Lung (tissue), 16 donors: ENCODE results near the gene HNRNPA0. TPM values are rescaled to one million over a fixed set of nuclear protein-coding genes. Genes with fewer than 3 reads are reported as not detected.

ENCODE experiments used
- ATAC-seq: fragments of 200-7000 bp; cut with Tn5 transposase; one replicate; pipeline ENCODE4 v1.9.1; 2020; ENCODE audit warnings: moderate number of reproducible peaks; ENCODE audit not compliant: insufficient read depth, low FRiP score
- DNase-seq, 3 donors: peaks; one replicate each; pipeline ENCODE4 v3.0.0-alpha.2; 2013 to 2017
- H3K27ac ChIP-seq, 2 donors: one replicate each; pipeline ENCODE4 v1.5.1; 2013; ENCODE audit warnings: mild to moderate bottlenecking in 2 of 2, moderate library complexity in 2 of 2, control low read depth in 1 of 2, inconsistent platforms in 1 of 2, low read depth in 1 of 2, low read length in 1 of 2
- H3K27me3 ChIP-seq, 3 donors: one replicate each; pipeline ENCODE4 v1.5.1; 2013; ENCODE audit warnings: low read length in 2 of 3; ENCODE audit not compliant: control insufficient read depth in 3 of 3, insufficient read depth in 3 of 3
- H3K36me3 ChIP-seq, 4 donors: one replicate each; pipeline ENCODE4 v1.5.1; 2013; ENCODE audit warnings: low read length in 4 of 4, mild to moderate bottlenecking in 1 of 4, moderate library complexity in 1 of 4; ENCODE audit not compliant: control insufficient read depth in 4 of 4, insufficient read depth in 4 of 4
- H3K4me1 ChIP-seq, 5 donors: one replicate each; pipeline ENCODE4 v1.5.1; 2013; ENCODE audit warnings: low read length in 5 of 5, mild to moderate bottlenecking in 2 of 5, moderate library complexity in 1 of 5; ENCODE audit not compliant: control insufficient read depth in 5 of 5, insufficient read depth in 5 of 5
- H3K4me3 ChIP-seq: one replicate; pipeline ENCODE4 v1.5.1; 2013; ENCODE audit warnings: mild to moderate bottlenecking, control low read depth, moderate library complexity
- H3K9ac ChIP-seq, 2 donors: one replicate each; pipeline ENCODE4 v1.5.1; 2013; ENCODE audit warnings: low read length in 2 of 2, control low read depth in 1 of 2; ENCODE audit not compliant: insufficient read depth in 1 of 2
- H3K9me3 ChIP-seq, 4 donors: one replicate each; pipeline ENCODE4 v1.5.1; 2013; ENCODE audit warnings: low read length in 3 of 4, mild to moderate bottlenecking in 1 of 4, moderate library complexity in 1 of 4; ENCODE audit not compliant: control insufficient read depth in 4 of 4, insufficient read depth in 3 of 4
- CTCF ChIP-seq: IDR thresholded peaks from 2 replicates; pipeline ENCODE4 v1.5.1; 2012; ENCODE audit warnings: mild to moderate bottlenecking; ENCODE audit errors: control extremely low read depth, extremely low read depth
- WGBS, 2 donors: extraction: QIAGEN DNeasy Blood & Tissue Kit; methylation state at CpG; one replicate each; pipeline ENCODE4 v1.1.7; 2013; 5-methylcytosine and 5-hydroxymethylcytosine counted together
- long read RNA-seq, 5 donors: transcript quantifications; one replicate each; lab custom pipeline, GENCODE V29; 2026
- polyA plus RNA-seq, 2 donors: library from polyadenylated mRNA; stranded (reverse); fragments of 200-250 nt; gene quantifications; one replicate each; pipeline ENCODE4 v1.2.1, GENCODE V29; 2013
- total RNA-seq, 2 donors: library from RNA; depleted of rRNA in 1 of 2; stranded (reverse); fragments of >200 nt in 1 of 2; gene quantifications; one replicate each; pipeline ENCODE4 v1.2.1, GENCODE V29; 2014 to 2021
- donor health status: control.
- donor health status: control.
- donor health status: Bipolar disorder and iron deficiency.
- donor health status: healthy.
- donor health status: DM: yes; HTN: yes; CAD: no.

HNRNPA0 gene
- total RNA-seq (10 to 100 TPM; 21.5 to 29.0 TPM), polyA plus RNA-seq (10 to 100 TPM; 22.0 to 28.2 TPM)
- long read RNA-seq, donor 1, full-length matches to known transcripts, result 492 of 492 reads
- long read RNA-seq, donor 1, partial matches to known transcripts, result 0 of 492 reads
- long read RNA-seq, donor 1, other reads (novel, unspliced or antisense), result 0 of 492 reads
- long read RNA-seq, donor 2, full-length matches to known transcripts, result 217 of 217 reads
- long read RNA-seq, donor 2, partial matches to known transcripts, result 0 of 217 reads
- long read RNA-seq, donor 2, other reads (novel, unspliced or antisense), result 0 of 217 reads
- long read RNA-seq, donor 3, full-length matches to known transcripts, result 284 of 284 reads
- long read RNA-seq, donor 3, partial matches to known transcripts, result 0 of 284 reads
- long read RNA-seq, donor 3, other reads (novel, unspliced or antisense), result 0 of 284 reads
- long read RNA-seq, donor 4, full-length matches to known transcripts, result 262 of 262 reads
- long read RNA-seq, donor 4, partial matches to known transcripts, result 0 of 262 reads
- long read RNA-seq, donor 4, other reads (novel, unspliced or antisense), result 0 of 262 reads
- long read RNA-seq, donor 5, full-length matches to known transcripts, result 644 of 644 reads
- long read RNA-seq, donor 5, partial matches to known transcripts, result 0 of 644 reads
- long read RNA-seq, donor 5, other reads (novel, unspliced or antisense), result 0 of 644 reads

- TF ChIP-seq CTCF, result no peak
- ATAC-seq (peak; percentile 94), DNase-seq (peak; percentile 98 to 99 (median 99))
- H3K4me3 ChIP-seq, result peak within 1 kb of the TSS; percentile 91
- peaks cover 0 to 22% (median 6%) of the 10 kb centered on the region in 5 donors for H3K4me1 ChIP-seq
- H3K27me3 ChIP-seq, result no peaks in the 10 kb centered on the region
- peak within 1 kb of the TSS; percentile 99 for H3K9ac ChIP-seq
- H3K9me3 ChIP-seq, result no peaks in the 10 kb centered on the region
- peak within 1 kb of the TSS; percentile 96 to 99 for H3K27ac ChIP-seq
- WGBS, 2 donors, result 0% methylated on average over 77 to 79 of the region's 79 CpGs
- H3K36me3 ChIP-seq, result peaks cover 0 to 17% (median 4%) of the 10 kb centered on the region in 4 donors
Observed at GRCh38 chr5:137754188-137754960, at the start of gene HNRNPA0. Gene HNRNPA0 (minus strand): TSS chr5:137754363. CDS start chr5:137754066, 297 bp downstream.

DNA sequence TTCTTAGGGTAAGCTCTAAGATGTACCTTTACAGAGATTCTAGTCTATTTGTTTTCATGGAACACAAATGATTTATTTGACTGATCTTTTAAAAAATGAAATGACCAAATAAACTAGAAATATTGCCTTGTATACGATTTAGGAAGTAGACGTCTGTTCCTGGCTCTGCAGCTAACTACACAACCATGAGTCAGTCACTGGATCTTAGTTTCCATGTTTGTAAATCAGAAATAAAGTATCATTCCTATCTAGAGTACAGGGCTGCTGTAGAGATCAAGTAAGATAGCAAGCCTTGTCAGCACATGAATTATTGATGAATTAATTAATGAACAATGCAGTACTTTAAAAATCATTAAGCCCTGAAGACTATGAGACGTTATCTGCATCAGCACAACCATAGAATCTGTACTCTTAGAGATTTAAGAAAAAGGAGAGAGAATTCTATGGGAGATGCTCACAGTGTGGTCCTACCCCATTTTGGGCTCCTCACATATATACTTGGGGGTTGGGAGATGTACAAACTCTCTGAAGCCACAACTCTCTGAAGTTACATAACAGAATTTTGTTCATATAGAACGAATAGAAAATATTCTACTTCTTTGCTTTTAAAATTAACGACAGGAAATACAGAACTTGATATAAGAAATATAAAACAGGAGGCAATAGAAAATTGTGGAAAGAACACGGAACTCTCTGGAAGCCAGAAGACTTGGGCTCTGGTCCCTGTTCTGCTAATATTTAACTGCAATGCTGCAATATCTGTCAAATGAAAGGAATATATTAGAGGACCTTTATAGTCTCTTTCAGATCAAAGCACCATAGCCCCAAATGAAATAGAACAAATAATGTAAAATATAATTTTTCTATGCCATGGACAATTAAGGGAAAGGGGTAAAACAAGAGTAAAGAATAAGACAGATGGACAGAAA, 48.4 kb upstream of the HNRNPA0 start:
- ATAC-seq (no peak), DNase-seq (no peak)
- H3K27ac ChIP-seq, result peak overlapping the region in 1 of 2 donors; percentile 81
- no peaks in the 10 kb centered on the region for H3K9me3 ChIP-seq
- no peak for TF ChIP-seq CTCF
- no peaks in the 10 kb centered on the region for H3K36me3 ChIP-seq
- no peak overlapping the region for H3K9ac ChIP-seq
- H3K4me1 ChIP-seq, result no peaks in the 10 kb centered on the region
- 80 to 81% methylated on average over 6 of the region's 6 CpGs for WGBS, 2 donors
- H3K27me3 ChIP-seq, result no peaks in the 10 kb centered on the region
- no peak overlapping the region for H3K4me3 ChIP-seq

- TF ChIP-seq CTCF, result no peak
- no peak overlapping the region for H3K9ac ChIP-seq
Observed at GRCh38 chr5:137800700-137801411, 46.7 kb upstream of the HNRNPA0 start.

More at GRCh38 chr5:137800700-137801411, 46.7 kb upstream of the HNRNPA0 start:
- Histone ChIP-seq H3K27ac (no peak overlapping the region), H3K4me3 (no peak overlapping the region), H3K27me3 (no peaks in the 10 kb centered on the region), H3K9me3 (no peaks in the 10 kb centered on the region), H3K36me3 (no peaks in the 10 kb centered on the region), H3K4me1 (no peaks in the 10 kb centered on the region)
- ATAC-seq, result no peak
- 67 to 86% methylated on average over 4 of the region's 4 CpGs for WGBS, 2 donors
- DNase-seq, result no peak
